Measurements from ENCODE around the gene LCE4A. TPM values are rescaled to one million over a fixed set of nuclear protein-coding genes. Genes with fewer than 3 reads are reported as not detected.
"Not testable (repeated sequence)": the region's sequence is repeated elsewhere in the genome, so short reads cannot be mapped to it uniquely, and the experiment has no call there.

LCE4A gene
- total and polyA plus RNA-seq, 10 of the 15 experiments (the other 5 are each of a cell fraction or from before 2014, with no cell fraction given) = not detected

GRCh38 chr1:152683846-152684245 is 24.1 kb upstream of the LCE4A start:
- H3K27ac ChIP-seq (ENCODE audit: control insufficient read depth, insufficient read depth) = no peak overlapping the region
- FAIRE-seq = no peak
- no peak overlapping the region for H3K9ac ChIP-seq (ENCODE audit: control insufficient read depth, insufficient read depth, low read length)
- ATAC-seq = no peak
- RAD21 ChIA-PET (ENCODE audit: unreplicated experiment) = no interaction called here
- H3K4me3 ChIP-seq = no peak overlapping the region
- H3K79me2 ChIP-seq (ENCODE audit: control insufficient read depth, insufficient read depth, low read length) = no peaks in the 10 kb centered on the region
- H3K9me3 ChIP-seq (replicated peaks; ENCODE audit: control insufficient read depth, insufficient read depth, low read length) = no peaks in the 10 kb centered on the region
- no peaks in the 10 kb centered on the region for H3K4me1 ChIP-seq (ENCODE audit: control insufficient read depth, insufficient read depth, low read length)
- no peak for DNase-seq (ENCODE audit: low read depth, low spot score)
- H3K36me3 ChIP-seq (ENCODE audit: control insufficient read depth in 2 of 2, insufficient read depth in 2 of 2, low read length in 1 of 2) = no peaks in the 10 kb centered on the region
- CTCF ChIA-PET = no interaction called here
- in situ Hi-C loops (cut with MboI) = no loop called here
- intact Hi-C loops (cut with micrococcal nuclease; ENCODE audit: unreplicated experiment) = no loop called here
- no peaks in the 10 kb centered on the region for H4K20me1 ChIP-seq (ENCODE audit: control insufficient read depth, insufficient read depth)
- H3K4me2 ChIP-seq (ENCODE audit: control insufficient read depth, insufficient read depth) = no peak overlapping the region
- SMC1A ChIA-PET (ENCODE audit: uncharacterized antibody, unreplicated experiment) = no interaction called here
- BruUV-seq (replicated peaks) = no TSS peak
- no peak for TF ChIP-seq RB1 (IDR thresholded peaks at IDR 0.05; ENCODE audit: borderline replicate concordance)
- TF ChIP-seq WRNIP1 (IDR thresholded peaks at IDR 0.05; ENCODE audit: borderline replicate concordance, low read depth, low read length) = no peak
- no peak for TF ChIP-seq KLF5 (IDR thresholded peaks at IDR 0.05; ENCODE audit: partially characterized antibody)
- TF ChIP-seq IRF3 (IDR thresholded peaks at IDR 0.05) = no peak
- no peak for TF ChIP-seq ZNF24 (IDR thresholded peaks at IDR 0.05)
- no peak for TF ChIP-seq CREM (IDR thresholded peaks at IDR 0.05; ENCODE audit: low read depth)
- no peak for TF ChIP-seq GATAD2B (conservative IDR thresholded peaks at IDR 0.05; ENCODE audit: low read depth)
- TF ChIP-seq RCOR1 (conservative IDR thresholded peaks at IDR 0.05; ENCODE audit: low read depth, low read length) = no peak
- TF ChIP-seq EP300 (IDR thresholded peaks at IDR 0.05; ENCODE audit: borderline replicate concordance in 1 of 2, control insufficient read depth in 1 of 2, low read depth in 2 of 2, low read length in 2 of 2) = no peak
- TF ChIP-seq, protein P1, sequence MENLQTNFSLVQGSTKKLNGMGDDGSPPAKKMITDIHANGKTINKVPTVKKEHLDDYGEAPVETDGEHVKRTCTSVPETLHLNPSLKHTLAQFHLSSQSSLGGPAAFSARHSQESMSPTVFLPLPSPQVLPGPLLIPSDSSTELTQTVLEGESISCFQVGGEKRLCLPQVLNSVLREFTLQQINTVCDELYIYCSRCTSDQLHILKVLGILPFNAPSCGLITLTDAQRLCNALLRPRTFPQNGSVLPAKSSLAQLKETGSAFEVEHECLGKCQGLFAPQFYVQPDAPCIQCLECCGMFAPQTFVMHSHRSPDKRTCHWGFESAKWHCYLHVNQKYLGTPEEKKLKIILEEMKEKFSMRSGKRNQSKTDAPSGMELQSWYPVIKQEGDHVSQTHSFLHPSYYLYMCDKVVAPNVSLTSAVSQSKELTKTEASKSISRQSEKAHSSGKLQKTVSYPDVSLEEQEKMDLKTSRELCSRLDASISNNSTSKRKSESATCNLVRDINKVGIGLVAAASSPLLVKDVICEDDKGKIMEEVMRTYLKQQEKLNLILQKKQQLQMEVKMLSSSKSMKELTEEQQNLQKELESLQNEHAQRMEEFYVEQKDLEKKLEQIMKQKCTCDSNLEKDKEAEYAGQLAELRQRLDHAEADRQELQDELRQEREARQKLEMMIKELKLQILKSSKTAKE (IDR thresholded peaks at IDR 0.05; ENCODE audit: low read depth, poor library complexity, severe bottlenecking) = no peak
- TF ChIP-seq MLLT1 (IDR thresholded peaks at IDR 0.05) = no peak
- POLR2A ChIA-PET = no interaction called here
- H2AFZ ChIP-seq (ENCODE audit: control insufficient read depth, low read depth, low read length) = no peak overlapping the region
- no peaks in the 10 kb centered on the region; a peak in 2 of 4 replicates for H3K27me3 ChIP-seq (replicated peaks in 1 of 2; ENCODE audit: control insufficient read depth in 2 of 2, insufficient read depth in 2 of 2, low read length in 1 of 2)

DNA sequence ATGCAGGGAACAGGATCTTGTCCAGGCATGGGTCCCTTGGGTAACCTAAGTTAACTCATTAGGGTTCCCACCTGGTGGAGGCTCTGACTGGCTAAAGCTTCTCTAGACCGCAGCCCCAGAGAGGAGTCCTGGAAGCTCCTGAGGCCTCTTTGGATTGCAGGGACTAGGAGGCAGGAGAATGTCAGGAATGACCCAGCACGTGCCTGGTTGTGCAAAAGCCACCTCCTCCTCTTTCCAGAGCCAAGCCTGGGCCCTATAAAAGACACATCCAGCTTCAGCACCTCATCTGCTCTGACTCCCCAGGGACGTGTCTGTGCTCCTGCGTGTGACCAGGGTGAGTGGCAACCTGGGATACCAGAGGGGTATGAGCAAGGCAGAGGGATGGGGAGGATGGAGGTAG is 22.1 kb upstream of the LCE4A start, which contains the start of gene LCE2B:
Gene LCE2B, plus strand, starts transcription at position 301 of the 400 bp plus-strand sequence. CDS start 721 bp downstream, outside the sequence.
- 0% methylated on average over 3 of the region's 4 CpGs for WGBS (ENCODE audit: insufficient coverage, insufficient replicate concordance, low lambda C conversion rate, missing lambda C conversion rate)
- RAD21 ChIA-PET (ENCODE audit: unreplicated experiment); H3K9ac ChIP-seq (ENCODE audit: control insufficient read depth, insufficient read depth, low read length); POLR2A ChIA-PET; FAIRE-seq; H4K20me1 ChIP-seq (ENCODE audit: control insufficient read depth, insufficient read depth); BruUV-seq (replicated peaks); H3K4me3 ChIP-seq; H3K79me2 ChIP-seq (ENCODE audit: control insufficient read depth, insufficient read depth, low read length); H3K9me3 ChIP-seq (replicated peaks; ENCODE audit: control insufficient read depth, insufficient read depth, low read length); H3K4me1 ChIP-seq (ENCODE audit: control insufficient read depth, insufficient read depth, low read length); intact Hi-C loops (cut with micrococcal nuclease; ENCODE audit: unreplicated experiment); CTCF ChIA-PET; SMC1A ChIA-PET (ENCODE audit: uncharacterized antibody, unreplicated experiment); H2AFZ ChIP-seq (ENCODE audit: control insufficient read depth, low read depth, low read length); in situ Hi-C loops (cut with MboI); H3K27ac ChIP-seq (ENCODE audit: control insufficient read depth, insufficient read depth); H3K4me2 ChIP-seq (ENCODE audit: control insufficient read depth, insufficient read depth); H3K27me3 ChIP-seq (replicated peaks in 1 of 2; ENCODE audit: control insufficient read depth in 2 of 2, insufficient read depth in 2 of 2, low read length in 1 of 2); ATAC-seq; H3K36me3 ChIP-seq (ENCODE audit: control insufficient read depth in 2 of 2, insufficient read depth in 2 of 2, low read length in 1 of 2); DNase-seq (ENCODE audit: low read depth, low spot score): not testable (repeated sequence)

Data from GM12878 (cell line).